HG03066 (cell line): ENCODE results near the gene KLF6.

Experiments used
- ATAC-seq: cut with Tn5 transposase; IDR thresholded peaks from one replicate; pipeline ENCODE4 v1.9.1; 2021; ENCODE audit warnings: low read depth; ENCODE audit not compliant: unreplicated experiment

Gene KLF6

GRCh38 chr10:3776796-3777571, 8.0 kb downstream of the KLF6 start:
- ATAC-seq: no peak

- no peak for ATAC-seq
These were observed 9.1 kb downstream of the KLF6 start for GRCh38 chr10:3775696-3776551.

GRCh38 chr10:3774814-3775695, 10.0 kb downstream of the KLF6 start:
- no peak for ATAC-seq

- ATAC-seq: no peak
These were observed 10.8 kb downstream of the KLF6 start for GRCh38 chr10:3774018-3774813.

- no peak for ATAC-seq
These were observed 11.5 kb downstream of the KLF6 start for GRCh38 chr10:3773460-3774017.

GRCh38 chr10:3772361-3773171, 12.4 kb downstream of the KLF6 start:
- ATAC-seq: no peak

- ATAC-seq: no peak
These were observed 14.3 kb downstream of the KLF6 start for GRCh38 chr10:3770611-3771110.

- no peak for ATAC-seq
These were observed 15.5 kb downstream of the KLF6 start for GRCh38 chr10:3769556-3769955.

GRCh38 chr10:3766046-3766756, 18.8 kb downstream of the KLF6 start:
- no peak for ATAC-seq

GRCh38 chr10:3765146-3765545, 19.9 kb downstream of the KLF6 start:
- no peak for ATAC-seq

- no peak for ATAC-seq
These were observed 20.3 kb downstream of the KLF6 start for GRCh38 chr10:3764626-3765112.

GRCh38 chr10:3763852-3764625, 21.0 kb downstream of the KLF6 start:
- ATAC-seq: no peak

- no peak for ATAC-seq
These were observed 22.0 kb downstream of the KLF6 start for GRCh38 chr10:3763035-3763456.

- no peak for ATAC-seq
These were observed 22.7 kb downstream of the KLF6 start for GRCh38 chr10:3762309-3762708.

GRCh38 chr10:3761904-3762303, 23.1 kb downstream of the KLF6 start:
- no peak for ATAC-seq

- peak; percentile 48 for ATAC-seq
These were observed 23.9 kb downstream of the KLF6 start for GRCh38 chr10:3761021-3761686.

- ATAC-seq: no peak
These were observed 24.9 kb downstream of the KLF6 start for GRCh38 chr10:3760083-3760482.
